MG63 (cell line): Measurements from ENCODE around the gene PEX26. TPM values are rescaled to one million over a fixed set of nuclear protein-coding genes. Genes with fewer than 3 reads are reported as not detected.
A peak's percentile ranks its signal among the peaks of the same experiment; 100 is the strongest.
"Not testable (repeated sequence)": the region's sequence is repeated elsewhere in the genome, so short reads cannot be mapped to it uniquely, and the experiment has no call there.

Experiments
- DNase-seq: peaks from one replicate; pipeline ENCODE4 v3.0.0-alpha.2; 2020
- H3K27me3 ChIP-seq: fragments of 250-450 bp; sonication (Bioruptor Pico); 2 replicates; pipeline ENCODE4 v1.5.1; 2020; ENCODE audit warnings: mild to moderate bottlenecking, moderate library complexity
- H3K36me3 ChIP-seq: fragments of 250-450 bp; sonication (Bioruptor Pico); 2 replicates; pipeline ENCODE4 v1.5.1; 2020; ENCODE audit warnings: mild to moderate bottlenecking, moderate library complexity
- H3K4me3 ChIP-seq: fragments of 250-450 bp; sonication (Bioruptor Pico); 2 replicates; pipeline ENCODE4 v1.5.1; 2020; ENCODE audit warnings: mild to moderate bottlenecking, moderate library complexity
- H3K9me3 ChIP-seq: fragments of 250-450 bp; sonication (Bioruptor Pico); 2 replicates; pipeline ENCODE4 v1.5.1; 2020; ENCODE audit warnings: mild to moderate bottlenecking, moderate library complexity
- total RNA-seq: library from RNA; depleted of rRNA; stranded (reverse); fragments of >200 nt; shearing (Covaris generic); gene quantifications from 2 replicates; pipeline ENCODE4 v1.2.3, GENCODE V29; 2014; ENCODE audit warnings: low replicate concordance

The PEX26 gene
- total RNA-seq, 1 experiment from 2014 or later = 10.5 TPM

- DNase-seq = no peak
- no peak overlapping the region for H3K4me3 ChIP-seq
- H3K36me3 ChIP-seq = peaks cover 3% of the 10 kb centered on the region
- no peaks in the 10 kb centered on the region for H3K9me3 ChIP-seq
- H3K27me3 ChIP-seq = no peaks in the 10 kb centered on the region
Observed at GRCh38 chr22:18104566-18104965, 26.8 kb downstream of the PEX26 start.

DNA sequence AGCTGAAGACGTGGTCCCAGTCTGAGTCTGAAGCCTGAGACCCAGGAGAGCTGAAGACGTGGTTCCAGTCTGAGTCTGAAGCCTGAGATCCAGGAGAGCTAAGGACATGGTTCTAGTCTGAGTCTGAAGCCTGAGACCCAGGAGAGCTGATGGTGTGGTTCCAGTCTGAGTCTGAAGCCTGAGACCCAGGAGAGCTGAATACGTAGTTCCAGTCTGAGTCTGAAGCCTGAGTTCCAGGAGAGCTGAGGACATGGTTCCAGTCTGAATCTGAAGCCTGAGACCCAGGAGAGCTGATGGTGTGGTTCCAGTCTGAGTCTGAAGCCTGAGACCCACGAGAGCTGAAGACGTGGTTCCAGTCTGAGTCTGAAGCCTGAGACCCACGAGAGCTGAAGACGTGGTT is 28.2 kb downstream of the PEX26 start:
- not testable (repeated sequence) for DNase-seq, H3K4me3 ChIP-seq, H3K9me3 ChIP-seq

GRCh38 chr22:18106550-18107341 is 29.0 kb downstream of the PEX26 start:
- H3K4me3 ChIP-seq, H3K9me3 ChIP-seq, H3K36me3 ChIP-seq, DNase-seq, H3K27me3 ChIP-seq: not testable (repeated sequence)

More for the DNA sequence above, 28.2 kb downstream of the PEX26 start:
- H3K27me3 ChIP-seq, H3K36me3 ChIP-seq: not testable (repeated sequence)

- DNase-seq = no peak
- Histone ChIP-seq H3K9me3 (no peaks in the 10 kb centered on the region), H3K4me3 (no peak overlapping the region)
Observed at GRCh38 chr22:18108187-18108586, 30.4 kb downstream of the PEX26 start.

GRCh38 chr22:18109410-18110193 is 31.8 kb downstream of the PEX26 start:
- Histone ChIP-seq H3K36me3 (no peaks in the 10 kb centered on the region), H3K9me3 (no peaks in the 10 kb centered on the region), H3K27me3 (no peaks in the 10 kb centered on the region), H3K4me3 (no peak overlapping the region)
- DNase-seq = no peak

More at GRCh38 chr22:18108187-18108586, 30.4 kb downstream of the PEX26 start:
- Histone ChIP-seq H3K36me3 (no peaks in the 10 kb centered on the region), H3K27me3 (no peaks in the 10 kb centered on the region)

DNA sequence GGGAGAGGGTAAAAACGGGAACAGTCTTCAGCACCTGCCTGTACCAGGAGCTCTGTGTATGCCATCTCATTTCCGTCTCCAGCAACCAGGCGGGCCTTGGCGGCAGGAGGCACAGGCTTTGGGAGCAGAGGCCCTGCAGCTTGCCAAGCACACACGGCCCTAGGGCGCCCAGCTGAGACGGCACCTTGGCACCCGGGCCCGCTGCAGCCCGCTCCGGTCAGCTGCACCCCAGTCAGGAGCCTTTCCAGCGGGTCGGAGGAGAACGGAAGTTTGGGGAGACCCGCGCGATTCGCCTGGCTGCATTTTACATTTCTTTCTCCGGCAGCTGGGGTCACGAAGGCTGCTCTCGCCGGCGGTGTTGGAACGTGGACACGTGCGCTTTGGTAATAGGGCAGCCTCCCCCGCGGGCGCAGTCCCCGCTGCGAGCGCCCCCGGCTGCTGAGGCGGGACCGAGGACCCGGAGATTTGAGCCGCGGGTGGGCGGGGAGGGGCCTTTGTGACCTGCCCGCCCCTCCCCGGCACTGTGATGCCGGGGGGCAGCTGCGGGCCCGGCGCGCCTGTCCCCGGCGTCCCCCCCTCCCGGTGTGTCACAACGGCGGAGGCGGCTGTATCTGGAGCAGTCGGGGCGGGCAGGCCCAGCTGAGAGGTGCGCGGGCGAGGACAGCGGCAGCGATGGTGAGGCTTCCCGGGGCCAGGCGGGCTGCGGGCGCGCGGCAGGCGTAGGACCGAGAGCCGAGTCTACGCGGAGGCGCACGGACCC is 32.6 kb downstream of the PEX26 start, which contains the start of gene TUBA8:
TUBA8 (plus strand) TSS at position 616 of the 760 bp plus-strand sequence; CDS start at position 673, 57 bp downstream.
- Histone ChIP-seq H3K27me3 (no peaks in the 10 kb centered on the region), H3K9me3 (no peaks in the 10 kb centered on the region), H3K4me3 (peak within 1 kb of the TSS; percentile 18; the same call in 1 of the 2 replicates), H3K36me3 (no peaks in the 10 kb centered on the region)
- peak; percentile 32 for DNase-seq

GRCh38 chr22:18110954-18111758 is 33.4 kb downstream of the PEX26 start:
- H3K9me3 ChIP-seq = no peaks in the 10 kb centered on the region
- no peak for DNase-seq
- no peak overlapping the region for H3K4me3 ChIP-seq
- no peaks in the 10 kb centered on the region for H3K27me3 ChIP-seq
- H3K36me3 ChIP-seq = no peaks in the 10 kb centered on the region

- DNase-seq = no peak
- Histone ChIP-seq H3K27me3 (no peaks in the 10 kb centered on the region), H3K36me3 (no peaks in the 10 kb centered on the region), H3K4me3 (no peak overlapping the region), H3K9me3 (no peaks in the 10 kb centered on the region)
Observed at GRCh38 chr22:18111759-18112330, 34.1 kb downstream of the PEX26 start.

DNA sequence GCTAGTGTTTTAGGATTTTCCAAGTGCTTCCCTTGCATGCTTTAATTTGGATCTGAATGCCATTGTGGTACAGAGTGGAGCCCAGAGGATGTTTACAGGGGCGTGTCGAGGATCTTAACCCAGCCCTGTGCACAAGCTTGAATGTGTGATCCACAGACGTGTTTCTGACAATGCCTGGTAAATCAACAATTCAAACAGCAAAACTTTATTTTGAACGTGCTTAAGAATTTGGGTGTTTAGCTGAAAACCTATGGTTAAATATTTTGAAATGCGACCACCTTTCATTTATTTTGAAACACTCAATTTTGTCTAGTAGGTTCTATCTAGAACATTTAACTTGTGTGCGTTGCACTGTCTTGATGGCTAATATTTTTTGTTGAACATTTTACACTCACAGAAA is 34.6 kb downstream of the PEX26 start:
- Histone ChIP-seq H3K36me3 (no peaks in the 10 kb centered on the region), H3K4me3 (no peak overlapping the region), H3K27me3 (no peaks in the 10 kb centered on the region), H3K9me3 (no peaks in the 10 kb centered on the region)
- no peak for DNase-seq

DNA sequence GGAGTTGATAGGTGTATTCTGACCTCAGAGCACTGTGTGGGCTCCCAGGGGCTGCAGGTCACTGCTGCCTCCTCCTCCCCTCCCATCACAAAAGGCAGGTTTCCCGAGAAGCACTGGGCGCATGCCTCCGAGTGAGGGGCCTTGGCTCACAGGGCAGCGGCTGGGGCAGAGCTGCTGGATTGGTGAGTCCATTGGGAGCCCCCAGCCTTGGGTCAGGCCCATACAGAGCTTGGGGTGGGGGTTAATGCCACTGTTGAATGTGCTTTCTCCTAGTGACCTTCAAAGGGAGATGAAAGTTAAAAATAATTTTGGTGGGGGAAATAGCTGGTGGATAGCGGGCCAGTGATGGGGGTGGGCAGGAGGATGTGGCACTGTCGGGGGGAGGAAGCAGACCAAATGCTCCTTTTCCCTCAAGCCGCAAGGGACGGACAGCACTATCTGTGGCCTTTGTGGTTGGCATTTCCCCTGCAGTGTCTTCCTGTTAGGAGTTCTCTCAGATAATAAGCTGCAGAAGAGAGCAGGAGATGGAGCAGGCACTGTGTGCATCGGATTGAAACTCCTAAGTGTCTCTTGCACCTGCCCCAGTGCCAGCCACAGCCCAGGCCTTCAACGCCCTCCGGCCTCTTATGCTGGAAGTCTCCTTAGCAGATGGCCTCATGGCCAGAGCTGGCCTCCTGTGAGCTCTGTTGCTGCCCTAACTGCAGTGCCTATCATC is 36.0 kb downstream of the PEX26 start:
- no peaks in the 10 kb centered on the region for H3K36me3 ChIP-seq
- no peak overlapping the region for H3K4me3 ChIP-seq
- H3K9me3 ChIP-seq = no peaks in the 10 kb centered on the region
- H3K27me3 ChIP-seq = no peaks in the 10 kb centered on the region
- no peak for DNase-seq

- H3K36me3 ChIP-seq = no peaks in the 10 kb centered on the region
Observed at GRCh38 chr22:18114495-18114894, 36.7 kb downstream of the PEX26 start.

DNA sequence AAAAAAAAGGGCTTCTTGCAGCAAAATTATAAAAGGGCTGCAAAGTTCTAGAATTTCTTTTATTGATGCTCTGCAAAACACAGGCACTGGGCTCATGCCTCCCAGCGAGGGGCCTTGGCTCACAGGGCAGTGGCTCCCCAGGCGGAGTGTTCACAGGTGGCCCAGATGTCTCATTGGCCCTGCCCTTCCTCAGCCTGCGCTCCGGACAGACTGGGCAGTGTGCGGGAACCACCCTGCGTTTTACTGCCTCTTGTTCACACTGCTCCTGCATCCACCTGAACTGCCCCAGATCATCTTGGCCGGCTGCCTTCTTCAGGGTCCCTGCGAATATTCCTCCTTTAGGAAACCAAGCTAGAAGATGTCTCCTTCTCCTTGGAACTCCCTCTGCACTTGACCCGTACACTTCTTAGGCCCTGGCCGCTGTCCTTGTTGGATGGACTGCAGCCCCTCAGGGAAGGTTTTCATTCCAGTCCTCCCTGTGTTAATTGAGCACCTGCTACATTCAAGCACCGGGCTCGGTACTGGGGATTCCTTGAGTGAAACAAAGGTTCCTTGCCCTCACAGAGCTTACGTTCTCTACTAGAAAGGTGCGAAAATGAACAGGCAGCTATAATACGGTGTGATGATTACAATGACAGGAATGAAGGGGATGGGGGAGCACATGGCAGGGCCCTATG is 37.3 kb downstream of the PEX26 start:
- DNase-seq = no peak
- Histone ChIP-seq H3K36me3 (no peaks in the 10 kb centered on the region), H3K4me3 (no peak overlapping the region), H3K9me3 (no peaks in the 10 kb centered on the region), H3K27me3 (no peaks in the 10 kb centered on the region)

More at GRCh38 chr22:18114495-18114894, 36.7 kb downstream of the PEX26 start:
- no peaks in the 10 kb centered on the region for H3K9me3 ChIP-seq
- no peaks in the 10 kb centered on the region for H3K27me3 ChIP-seq
- H3K4me3 ChIP-seq = no peak overlapping the region
- no peak for DNase-seq

DNA sequence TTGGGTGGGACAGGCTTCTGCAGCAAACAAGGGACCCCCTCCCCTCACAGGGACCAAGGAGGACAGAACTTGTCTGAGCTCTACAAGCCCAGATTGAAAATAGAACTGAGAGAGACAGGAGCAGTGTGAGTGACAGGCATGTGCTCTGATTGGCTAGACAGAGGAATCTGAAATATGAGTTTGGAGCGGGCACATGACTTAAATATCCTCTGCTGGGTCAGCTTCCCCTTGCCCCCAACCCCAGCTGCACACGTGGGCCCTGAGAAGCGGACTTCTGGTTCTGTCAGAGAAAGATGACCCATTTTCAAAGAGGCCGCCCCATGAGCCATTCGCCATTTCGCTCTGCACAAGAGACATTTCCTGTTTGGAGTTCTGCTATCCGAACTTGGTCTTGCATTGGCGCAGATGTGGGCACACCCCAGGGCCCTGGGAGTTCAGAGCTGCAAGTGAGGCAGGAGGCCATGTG is 38.1 kb downstream of the PEX26 start:
- H3K36me3 ChIP-seq = no peaks in the 10 kb centered on the region
- DNase-seq = no peak
- H3K9me3 ChIP-seq = no peaks in the 10 kb centered on the region
- no peaks in the 10 kb centered on the region for H3K27me3 ChIP-seq
- no peak overlapping the region for H3K4me3 ChIP-seq

DNA sequence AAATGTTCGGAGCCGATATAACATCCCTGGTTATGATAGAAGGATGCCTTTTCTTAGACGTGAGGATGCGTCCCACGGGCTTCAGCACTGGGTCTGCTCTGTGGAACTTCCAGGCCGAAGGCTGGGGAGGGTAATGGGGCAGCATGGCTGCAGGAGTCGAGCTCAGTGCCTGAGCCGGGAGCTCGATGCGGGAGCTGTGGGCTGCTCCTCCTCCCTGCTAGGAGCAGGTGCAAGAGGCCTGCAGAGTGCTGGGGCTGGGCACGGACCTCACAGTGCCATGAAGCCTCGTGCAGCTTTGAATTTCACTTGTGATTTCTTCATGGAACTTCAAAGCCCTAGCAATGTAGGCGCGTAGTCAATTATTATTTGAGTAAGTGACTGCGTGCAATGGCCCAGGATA is 38.8 kb downstream of the PEX26 start:
- no peaks in the 10 kb centered on the region for H3K36me3 ChIP-seq
- no peaks in the 10 kb centered on the region for H3K27me3 ChIP-seq
- H3K9me3 ChIP-seq = no peaks in the 10 kb centered on the region
- no peak for DNase-seq
- no peak overlapping the region for H3K4me3 ChIP-seq
